ENCODE measurements around the gene MKLN1. TPM values are rescaled to one million over a fixed set of nuclear protein-coding genes. Genes with fewer than 3 reads are reported as not detected.
"Not testable (repeated sequence)": the region's sequence is repeated elsewhere in the genome, so short reads cannot be mapped to it uniquely, and the experiment has no call there.

MKLN1 gene
- total RNA-seq, 1 experiment from 2014 or later = 15.1 TPM

DNA sequence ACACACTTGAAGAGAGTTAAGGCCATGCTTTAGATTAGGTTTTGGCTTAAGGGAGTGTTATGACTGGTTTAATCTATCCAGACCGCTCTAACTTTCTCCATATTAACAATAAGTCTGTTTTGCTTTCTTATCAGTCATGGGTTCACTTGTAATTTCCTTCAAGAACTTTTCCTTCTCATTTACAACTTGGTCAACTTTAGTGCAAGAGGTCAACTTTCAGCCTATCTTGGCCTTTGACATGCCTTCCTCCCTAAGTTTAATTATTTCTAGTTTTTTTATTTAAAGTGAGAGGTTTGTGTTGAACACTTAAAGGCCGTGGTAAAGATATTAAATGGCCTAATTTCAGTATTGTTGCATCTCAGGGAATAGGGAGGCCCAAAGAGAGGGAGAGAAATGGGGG lies 75.6 kb downstream of the MKLN1 start:
- peaks cover 12% of the 10 kb centered on the region for H3K9me3 ChIP-seq
- no peak overlapping the region for H3K4me3 ChIP-seq
- H3K27me3 ChIP-seq = no peaks in the 10 kb centered on the region
- DNase-seq = no peak
- peaks cover 43% of the 10 kb centered on the region for H3K36me3 ChIP-seq

- Histone ChIP-seq H3K9me3 (peaks cover 12% of the 10 kb centered on the region), H3K36me3 (peaks cover 36% of the 10 kb centered on the region), H3K4me3 (no peak overlapping the region), H3K27me3 (no peaks in the 10 kb centered on the region)
- DNase-seq = no peak
Observed at GRCh38 chr7:131404226-131404911, 76.7 kb downstream of the MKLN1 start.

DNA sequence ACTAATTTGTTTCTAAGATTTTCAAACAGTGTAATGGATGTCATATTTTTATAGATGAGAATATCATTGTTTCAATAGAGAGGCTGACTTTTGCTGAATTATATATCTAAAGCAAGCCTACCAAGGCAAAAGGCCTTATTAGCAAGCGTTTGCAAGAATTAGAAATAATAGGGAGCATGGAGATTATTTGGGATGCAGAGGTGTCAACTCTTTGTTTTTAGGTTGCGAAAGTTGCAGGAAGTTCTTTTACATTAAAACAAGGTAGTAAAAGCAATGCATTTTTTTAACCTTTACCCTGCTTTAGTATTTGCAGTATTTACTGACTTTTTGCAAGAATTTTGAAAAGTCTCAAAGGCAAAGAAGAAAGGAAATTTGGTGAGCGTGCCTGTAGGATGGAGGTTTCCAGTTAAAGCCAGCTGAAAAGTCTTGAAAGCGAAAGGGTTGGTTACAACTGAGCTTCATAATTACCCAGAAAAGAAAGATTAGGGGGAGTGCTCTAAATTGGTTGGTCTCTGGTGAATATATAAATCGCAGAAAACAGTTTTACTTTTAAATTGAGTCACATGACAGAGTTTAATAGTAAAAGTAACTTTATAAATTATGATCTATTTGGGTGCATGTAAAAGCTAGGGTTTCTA lies 81.6 kb downstream of the MKLN1 start:
- Histone ChIP-seq H3K27me3 (no peaks in the 10 kb centered on the region), H3K36me3 (0 out of 2 replicates have a peak, but pooled peaks cover 5% of the 10 kb centered on the region), H3K9me3 (no peaks in the 10 kb centered on the region), H3K4me3 (no peak overlapping the region)
- DNase-seq = no peak

DNA sequence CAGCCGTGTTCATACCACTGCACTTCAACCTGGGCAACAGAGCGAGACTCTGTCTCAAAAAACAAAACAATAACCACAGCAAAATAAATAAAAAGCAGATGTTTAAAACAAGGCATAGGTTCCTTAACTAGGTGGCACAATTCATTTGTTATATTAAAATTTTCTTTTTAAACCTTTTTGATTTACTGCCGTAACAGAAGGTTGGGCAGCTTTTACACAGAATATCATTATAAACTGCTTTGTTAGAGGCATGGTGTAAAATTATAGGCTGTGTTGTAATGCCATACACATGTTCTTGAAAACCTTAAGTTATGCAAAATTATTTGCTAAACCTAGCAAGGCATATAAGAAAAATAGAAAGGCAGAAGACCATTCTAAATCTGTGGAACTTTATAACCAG lies 84.4 kb downstream of the MKLN1 start:
- Histone ChIP-seq H3K36me3 (peaks cover 6% of the 10 kb centered on the region; the same call in 1 of the 2 replicates), H3K27me3 (no peaks in the 10 kb centered on the region), H3K9me3 (no peaks in the 10 kb centered on the region), H3K4me3 (no peak overlapping the region)
- no peak for DNase-seq

- Histone ChIP-seq H3K9me3 (no peaks in the 10 kb centered on the region), H3K27me3 (no peaks in the 10 kb centered on the region), H3K36me3 (peaks cover 8% of the 10 kb centered on the region; the same call in 1 of the 2 replicates), H3K4me3 (no peak overlapping the region)
- DNase-seq = no peak
Observed at GRCh38 chr7:131413711-131414110, 86.0 kb downstream of the MKLN1 start.

DNA sequence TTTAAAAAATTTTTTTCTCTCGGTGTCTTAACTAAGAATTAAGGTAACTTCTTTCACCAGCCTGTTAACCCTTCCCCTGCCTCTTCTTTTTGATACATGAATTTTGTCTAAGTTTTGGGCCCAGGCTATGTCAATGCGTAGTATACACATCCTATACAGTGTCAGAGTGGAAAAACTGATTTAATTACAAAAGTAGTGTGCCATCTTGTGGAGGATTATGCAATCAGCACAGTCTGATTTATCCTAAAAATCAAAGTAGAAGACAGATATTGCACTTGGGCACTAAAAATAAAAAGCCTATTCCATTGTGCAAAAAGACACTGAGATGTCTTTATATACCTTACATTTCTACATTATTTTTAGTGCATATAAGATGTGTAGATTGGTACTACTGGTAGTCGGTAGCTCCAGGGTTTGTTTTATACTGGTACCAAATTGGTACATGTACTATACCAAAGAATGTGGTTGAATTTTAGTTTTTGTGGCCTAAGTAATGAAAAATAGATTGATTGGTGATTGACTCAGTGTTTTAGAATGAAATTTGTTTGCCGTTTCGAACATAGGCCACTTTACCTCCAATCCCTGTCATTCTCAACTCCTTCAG lies 96.6 kb downstream of the MKLN1 start:
- Histone ChIP-seq H3K4me3 (no peak overlapping the region), H3K27me3 (no peaks in the 10 kb centered on the region), H3K9me3 (no peaks in the 10 kb centered on the region), H3K36me3 (peaks cover 7% of the 10 kb centered on the region)
- DNase-seq = no peak

DNA sequence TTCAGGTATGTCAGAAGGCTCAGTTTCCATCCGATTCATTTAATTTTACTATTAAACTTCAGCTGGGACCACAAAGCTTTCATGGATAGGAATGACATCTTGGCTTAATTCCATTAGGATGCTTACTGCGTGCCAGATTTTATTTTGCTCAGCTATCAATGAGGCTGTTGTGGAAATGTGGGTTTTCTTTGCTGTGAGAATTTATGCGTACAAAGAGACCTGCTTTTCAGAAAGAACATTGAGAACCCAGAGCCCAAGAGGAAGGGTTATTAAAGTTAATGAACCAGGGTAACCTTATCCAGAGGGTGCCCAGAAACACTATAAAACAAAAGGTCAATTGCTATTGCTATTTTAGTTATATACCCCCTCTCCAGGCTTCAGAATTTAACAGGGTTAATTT lies 98.3 kb downstream of the MKLN1 start:
- DNase-seq = no peak
- Histone ChIP-seq H3K36me3 (peaks cover 3% of the 10 kb centered on the region; the same call in 1 of the 2 replicates), H3K9me3 (no peaks in the 10 kb centered on the region), H3K27me3 (no peaks in the 10 kb centered on the region), H3K4me3 (no peak overlapping the region)

DNA sequence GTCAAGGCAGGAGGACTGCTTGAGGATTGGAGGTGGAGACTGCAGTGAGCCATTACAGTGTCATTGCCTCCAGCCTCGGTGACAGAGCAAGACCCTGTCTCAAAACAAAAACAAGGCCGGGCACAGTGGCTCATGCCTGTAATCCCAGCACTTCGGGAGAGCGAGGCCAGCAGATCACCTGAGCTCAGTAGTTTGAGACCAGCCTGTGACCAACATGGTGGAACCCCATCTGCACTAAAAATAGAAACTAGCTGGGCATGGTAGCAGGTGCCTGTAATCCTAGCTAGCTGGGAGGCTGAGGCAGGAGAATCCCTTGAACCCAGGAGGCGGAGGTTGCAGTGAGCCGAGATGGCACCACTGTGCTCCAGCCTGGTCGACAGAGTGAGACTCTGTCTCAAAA lies 103.2 kb downstream of the MKLN1 start:
- peaks cover 11% of the 10 kb centered on the region for H3K36me3 ChIP-seq
- not testable (repeated sequence) for H3K9me3 ChIP-seq, H3K4me3 ChIP-seq, H3K27me3 ChIP-seq, DNase-seq

DNA sequence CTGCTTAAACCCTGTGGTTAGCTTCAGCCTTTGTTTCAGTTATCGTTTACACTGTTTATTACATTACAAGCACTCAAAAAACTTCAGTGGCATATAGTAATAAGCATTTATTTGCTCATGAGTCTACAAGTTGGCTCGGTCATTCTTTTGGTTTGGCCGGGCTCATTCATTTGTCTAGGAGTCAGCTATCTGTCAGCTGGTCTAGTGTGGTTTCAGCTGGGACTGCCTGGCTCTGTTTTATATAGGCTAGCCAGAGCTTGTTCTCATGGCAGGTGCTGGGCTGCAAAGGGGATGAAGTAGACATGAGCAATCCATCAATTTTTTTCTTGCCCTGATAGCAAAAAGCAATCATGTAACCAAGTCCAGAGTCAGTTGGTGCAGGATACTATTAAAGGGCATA lies 103.6 kb downstream of the MKLN1 start:
- peak; percentile 87 for DNase-seq
- no peaks in the 10 kb centered on the region for H3K9me3 ChIP-seq
- H3K4me3 ChIP-seq = no peak overlapping the region
- no peaks in the 10 kb centered on the region for H3K27me3 ChIP-seq
- H3K36me3 ChIP-seq = peaks cover 11% of the 10 kb centered on the region

DNA sequence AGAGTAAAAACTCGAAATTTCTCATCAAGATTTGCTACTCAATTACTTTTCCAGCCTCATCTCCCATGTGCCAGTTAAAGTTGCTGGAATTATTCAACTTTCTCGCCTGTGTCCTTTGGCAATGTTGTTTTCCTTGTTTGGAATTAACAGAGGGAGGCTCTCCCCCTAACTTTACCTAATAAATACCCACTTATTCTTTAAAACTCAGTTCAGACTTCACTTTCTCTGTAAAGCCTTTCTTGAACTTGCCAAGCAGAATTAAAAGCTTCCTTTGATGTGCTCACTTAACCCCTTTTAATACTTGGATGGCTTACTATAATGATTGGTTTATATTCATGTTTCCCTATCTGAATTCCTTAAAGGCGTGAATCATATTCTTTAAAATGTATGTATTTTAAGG lies 104.1 kb downstream of the MKLN1 start:
- Histone ChIP-seq H3K27me3 (no peaks in the 10 kb centered on the region), H3K9me3 (no peaks in the 10 kb centered on the region), H3K36me3 (peaks cover 11% of the 10 kb centered on the region), H3K4me3 (no peak overlapping the region)
- DNase-seq = no peak

DNA sequence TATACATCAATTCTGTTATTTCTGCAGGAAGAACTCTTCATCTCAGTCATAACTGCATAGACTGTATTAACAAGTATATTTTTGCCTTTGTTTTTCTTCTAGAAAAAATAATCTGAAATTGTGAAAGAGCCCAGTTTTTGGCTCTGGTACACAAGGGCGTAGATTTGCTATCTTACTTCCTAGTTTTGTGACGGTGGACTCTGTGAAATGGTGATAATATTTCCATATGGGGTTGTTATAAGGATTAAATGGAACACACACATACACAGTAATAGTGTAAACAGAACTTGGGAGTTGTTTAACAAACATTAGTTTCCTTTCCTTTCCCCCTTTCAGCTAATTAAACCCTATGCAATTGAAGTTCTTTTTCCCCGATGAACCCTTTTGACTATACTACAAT lies 108.7 kb downstream of the MKLN1 start:
- no peaks in the 10 kb centered on the region for H3K27me3 ChIP-seq
- H3K4me3 ChIP-seq = no peak overlapping the region
- H3K9me3 ChIP-seq = peaks cover 2% of the 10 kb centered on the region; the same call in 1 of the 2 replicates
- H3K36me3 ChIP-seq = peaks cover 38% of the 10 kb centered on the region
- DNase-seq = no peak

DNA sequence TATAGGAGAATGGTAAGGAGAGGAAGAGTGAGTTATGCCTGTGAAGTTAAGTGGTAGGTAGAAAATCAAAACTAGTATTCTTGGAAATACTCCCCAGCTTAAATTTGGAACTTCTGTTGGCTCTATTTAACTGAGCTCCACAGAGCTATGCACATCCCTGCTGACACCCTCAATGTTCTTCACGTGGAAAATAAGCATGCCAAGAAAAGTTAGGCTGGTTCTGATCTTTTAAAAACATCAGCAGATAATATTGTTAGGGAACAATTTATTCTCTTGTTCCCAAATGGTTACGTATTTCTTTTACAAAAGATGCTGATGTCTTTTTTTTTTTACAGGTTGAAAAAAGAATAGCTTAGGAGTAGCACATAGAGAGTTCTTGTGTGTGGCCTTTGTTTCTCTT lies 111.3 kb downstream of the MKLN1 start:
- DNase-seq = no peak
- Histone ChIP-seq H3K4me3 (no peak overlapping the region), H3K36me3 (peaks cover 34% of the 10 kb centered on the region), H3K27me3 (no peaks in the 10 kb centered on the region), H3K9me3 (peaks cover 2% of the 10 kb centered on the region; the same call in 1 of the 2 replicates)

DNA sequence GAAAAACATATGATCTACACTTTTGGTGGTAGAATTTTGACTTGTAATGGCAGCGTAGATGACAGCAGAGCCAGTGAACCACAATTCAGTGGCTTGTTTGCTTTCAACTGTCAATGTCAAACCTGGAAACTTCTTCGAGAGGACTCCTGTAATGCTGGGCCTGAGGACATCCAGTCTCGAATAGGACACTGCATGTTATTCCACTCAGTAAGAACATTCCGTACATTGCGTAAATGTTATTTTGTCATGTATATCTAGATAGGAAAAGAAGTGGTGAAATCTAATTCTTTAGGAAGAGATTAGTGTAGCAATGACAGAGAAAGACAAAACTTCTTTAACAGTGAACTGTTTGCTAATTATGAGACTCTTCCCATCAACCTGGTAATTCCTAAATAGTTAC lies 115.8 kb downstream of the MKLN1 start:
- H3K4me3 ChIP-seq = no peak overlapping the region
- peaks cover 18% of the 10 kb centered on the region for H3K36me3 ChIP-seq
- peaks cover 2% of the 10 kb centered on the region; the same call in 1 of the 2 replicates for H3K9me3 ChIP-seq
- no peaks in the 10 kb centered on the region for H3K27me3 ChIP-seq
- no peak for DNase-seq

DNA sequence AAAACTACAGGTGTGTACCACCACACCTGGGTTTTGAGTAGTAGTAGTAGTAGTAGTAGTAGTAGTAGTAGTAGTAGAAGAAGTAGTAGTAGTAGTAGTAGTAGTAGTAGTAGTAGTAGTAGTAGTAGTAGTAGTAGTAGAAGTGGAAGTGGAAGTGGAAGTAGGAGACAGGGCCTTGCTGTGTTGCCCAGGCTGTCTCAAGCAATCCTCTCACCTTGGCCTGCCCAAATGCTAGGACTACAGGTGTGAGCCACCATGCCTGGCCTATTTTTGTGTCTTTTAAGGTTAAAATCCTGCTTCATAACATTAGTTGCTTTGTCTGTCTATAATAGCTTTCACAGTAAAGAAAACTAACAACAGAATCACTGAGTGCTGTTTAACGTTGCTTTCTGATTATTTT lies 117.0 kb downstream of the MKLN1 start:
- no peak overlapping the region for H3K4me3 ChIP-seq
- no peaks in the 10 kb centered on the region for H3K27me3 ChIP-seq
- H3K9me3 ChIP-seq = peaks cover 2% of the 10 kb centered on the region; the same call in 1 of the 2 replicates
- peaks cover 9% of the 10 kb centered on the region for H3K36me3 ChIP-seq
- no peak for DNase-seq

GRCh38 chr7:131449373-131449902 lies 121.8 kb downstream of the MKLN1 start:
- no peaks in the 10 kb centered on the region for H3K27me3 ChIP-seq
- DNase-seq = no peak
- H3K4me3 ChIP-seq = no peak overlapping the region
- peaks cover 7% of the 10 kb centered on the region for H3K36me3 ChIP-seq
- H3K9me3 ChIP-seq = no peaks in the 10 kb centered on the region

DNA sequence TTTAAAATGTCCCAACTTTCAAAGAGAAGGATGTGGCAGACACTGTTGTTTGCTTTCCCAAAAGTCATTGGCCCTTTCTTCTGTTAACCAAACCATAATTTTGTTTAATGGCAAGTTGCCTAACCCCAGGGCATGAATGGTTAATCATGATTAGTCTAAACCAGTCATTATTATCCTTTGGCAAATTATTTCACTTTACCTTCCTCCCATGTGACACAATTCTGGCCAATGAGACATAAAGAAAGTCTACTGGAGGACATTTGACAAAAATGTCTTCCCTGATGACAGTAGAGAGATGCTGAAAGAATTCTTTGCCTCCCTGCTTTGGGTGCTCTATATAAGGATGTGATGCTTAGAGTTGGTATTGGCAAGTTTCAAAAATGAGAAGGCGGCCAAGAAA lies 126.8 kb downstream of the MKLN1 start:
- Histone ChIP-seq H3K9me3 (no peaks in the 10 kb centered on the region), H3K27me3 (no peaks in the 10 kb centered on the region), H3K36me3 (peaks cover 7% of the 10 kb centered on the region; the same call in 1 of the 2 replicates), H3K4me3 (no peak overlapping the region)
- DNase-seq = no peak

DNA sequence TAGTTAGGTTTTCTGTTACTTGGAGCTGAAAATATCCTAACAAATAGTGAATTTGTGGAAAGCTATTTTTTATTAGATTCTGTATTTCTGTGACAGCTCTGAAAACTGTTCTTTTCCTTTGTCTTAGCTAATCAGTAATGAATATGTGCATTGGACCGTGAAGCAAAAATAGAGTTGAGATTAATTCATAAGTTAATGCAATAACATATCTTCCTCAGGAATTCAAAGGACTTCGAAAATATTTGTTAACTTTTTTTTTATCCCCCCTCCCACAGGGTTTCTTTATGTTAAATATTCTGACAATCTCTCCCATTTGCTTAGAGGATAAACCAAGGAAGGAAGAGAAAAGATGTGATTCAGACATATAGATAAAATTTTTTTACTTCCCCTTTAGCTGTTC lies 127.3 kb downstream of the MKLN1 start:
- no peaks in the 10 kb centered on the region for H3K9me3 ChIP-seq
- no peak for DNase-seq
- no peaks in the 10 kb centered on the region for H3K27me3 ChIP-seq
- peaks cover 7% of the 10 kb centered on the region; the same call in 1 of the 2 replicates for H3K36me3 ChIP-seq
- H3K4me3 ChIP-seq = no peak overlapping the region

Data from MG63 (cell line).